ENCODE results near the gene DMD. TPM values are rescaled to one million over a fixed set of nuclear protein-coding genes. Genes with fewer than 3 reads are reported as not detected.

DMD gene
- polyA plus RNA-seq, 1 donor from 2014 or later: 21.6 TPM

- no peaks in the 10 kb centered on the region for H3K9me3 ChIP-seq (ENCODE audit: low read length)
- H3K9me2 ChIP-seq (ENCODE audit: insufficient read depth, low read length): no peaks in the 10 kb centered on the region
- no peaks in the 10 kb centered on the region for H3K79me2 ChIP-seq (replicated peaks; ENCODE audit: insufficient read depth, low read length)
- no peak overlapping the region for H2AFZ ChIP-seq (ENCODE audit: low read depth, low read length)
- no peak overlapping the region for H3K27ac ChIP-seq (ENCODE audit: low read length)
- H3K36me3 ChIP-seq (ENCODE audit: insufficient read depth, low read length): no peaks in the 10 kb centered on the region
- no peak overlapping the region for H3K4me3 ChIP-seq (ENCODE audit: low read length)
- H3K4me2 ChIP-seq (ENCODE audit: low read length): no peak overlapping the region
- H3F3A ChIP-seq (ENCODE audit: insufficient read depth, low read length, poor library complexity, severe bottlenecking): no peaks in the 10 kb centered on the region
- no peak overlapping the region for H3K9ac ChIP-seq (ENCODE audit: low read length)
- TF ChIP-seq TAF1 (IDR thresholded peaks at IDR 0.05; ENCODE audit: low read depth) (no peak), EZH2 (IDR thresholded peaks at IDR 0.05; ENCODE audit: borderline replicate concordance, insufficient read depth, low read length, poor library complexity, severe bottlenecking) (no peak), MXI1 (conservative IDR thresholded peaks at IDR 0.05; ENCODE audit: poor library complexity, severe bottlenecking) (no peak), EP300 (conservative IDR thresholded peaks at IDR 0.05; ENCODE audit: poor library complexity, severe bottlenecking) (no peak), RAD21 (conservative IDR thresholded peaks at IDR 0.05) (no peak), POLR2AphosphoS5 (IDR thresholded peaks at IDR 0.05) (no peak), REST (IDR thresholded peaks at IDR 0.05; ENCODE audit: borderline replicate concordance) (no peak), CTCF (IDR thresholded peaks at IDR 0.05; ENCODE audit: poor library complexity, severe bottlenecking) (no peak), SMC3 (conservative IDR thresholded peaks at IDR 0.05; ENCODE audit: poor library complexity) (no peak)
- no peaks in the 10 kb centered on the region for H3K27me3 ChIP-seq (ENCODE audit: insufficient read depth, low read depth, low read length)
- H4K20me1 ChIP-seq (ENCODE audit: insufficient read depth): no peaks in the 10 kb centered on the region
Measured at GRCh38 chrX:32448320-32448719, 763.0 kb downstream of the DMD start.

- no peaks in the 10 kb centered on the region for H3K9me3 ChIP-seq (ENCODE audit: low read length)
- no peaks in the 10 kb centered on the region for H3K79me2 ChIP-seq (replicated peaks; ENCODE audit: insufficient read depth, low read length)
- no peak overlapping the region for H3K27ac ChIP-seq (ENCODE audit: low read length)
- H3K4me3 ChIP-seq (ENCODE audit: low read length): no peak overlapping the region
- H3K27me3 ChIP-seq (ENCODE audit: insufficient read depth, low read depth, low read length): no peaks in the 10 kb centered on the region
- H3K4me2 ChIP-seq (ENCODE audit: low read length): no peak overlapping the region
- no peaks in the 10 kb centered on the region for H3K9me2 ChIP-seq (ENCODE audit: insufficient read depth, low read length)
- no peaks in the 10 kb centered on the region for H3F3A ChIP-seq (ENCODE audit: insufficient read depth, low read length, poor library complexity, severe bottlenecking)
- H3K36me3 ChIP-seq (ENCODE audit: insufficient read depth, low read length): no peaks in the 10 kb centered on the region
- H4K20me1 ChIP-seq (ENCODE audit: insufficient read depth): no peaks in the 10 kb centered on the region
- no peak overlapping the region for H3K9ac ChIP-seq (ENCODE audit: low read length)
- no peak overlapping the region for H2AFZ ChIP-seq (ENCODE audit: low read depth, low read length)
- TF ChIP-seq EP300 (conservative IDR thresholded peaks at IDR 0.05; ENCODE audit: poor library complexity, severe bottlenecking): no peak
- no peak for TF ChIP-seq POLR2AphosphoS5 (IDR thresholded peaks at IDR 0.05)
- TF ChIP-seq EZH2 (IDR thresholded peaks at IDR 0.05; ENCODE audit: borderline replicate concordance, insufficient read depth, low read length, poor library complexity, severe bottlenecking): no peak
- TF ChIP-seq TAF1 (IDR thresholded peaks at IDR 0.05; ENCODE audit: low read depth): no peak
- no peak for TF ChIP-seq CTCF (IDR thresholded peaks at IDR 0.05; ENCODE audit: poor library complexity, severe bottlenecking)
Measured at GRCh38 chrX:32447640-32448039, 763.7 kb downstream of the DMD start.
